Mammary epithelial cell (primary cell): ENCODE results near the gene RGPD4.
"Not testable (repeated sequence)": the region's sequence is repeated elsewhere in the genome, so short reads cannot be mapped to it uniquely, and the experiment has no call there.

Experiments used
- EZH2 ChIP-seq: IDR thresholded peaks from 2 replicates; pipeline ENCODE4 v1.6.1; 2012; ENCODE audit warnings: low read length, inconsistent platforms, borderline replicate concordance
- TF ChIP-seq, protein P1 (sequence below), 2 donors: IDR thresholded peaks in 1 of 2; conservative IDR thresholded peaks in 1 of 2; 2 replicates each; pipeline ENCODE4 v1.5.1; 2011 to 2012; ENCODE audit warnings: inconsistent platforms in 2 of 2, low read length in 2 of 2, mild to moderate bottlenecking in 2 of 2, control low read depth in 1 of 2, low read depth in 1 of 2; ENCODE audit not compliant: insufficient read depth in 1 of 2; ENCODE audit errors: extremely low read depth in 1 of 2

DNA sequence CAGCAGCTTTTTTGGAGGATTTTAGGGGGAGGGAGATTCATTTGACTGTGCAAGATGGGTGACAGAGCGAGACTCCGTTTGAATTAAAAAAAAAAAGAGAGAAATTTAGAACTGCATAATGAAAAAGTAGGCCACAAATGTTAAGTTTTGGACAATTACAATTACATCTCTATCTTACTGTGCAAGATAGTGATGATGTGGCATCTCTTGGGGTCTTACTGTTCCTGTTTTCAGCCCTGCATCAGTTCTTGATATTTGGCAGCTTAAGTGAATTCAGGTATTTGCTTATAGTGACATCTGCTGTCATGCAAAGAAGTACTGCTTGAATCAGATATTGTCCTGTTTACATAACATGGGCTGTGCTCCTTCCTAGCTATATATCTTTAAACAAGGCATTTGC, 6.5 kb downstream of the RGPD4 start:
- TF ChIP-seq, protein P1, sequence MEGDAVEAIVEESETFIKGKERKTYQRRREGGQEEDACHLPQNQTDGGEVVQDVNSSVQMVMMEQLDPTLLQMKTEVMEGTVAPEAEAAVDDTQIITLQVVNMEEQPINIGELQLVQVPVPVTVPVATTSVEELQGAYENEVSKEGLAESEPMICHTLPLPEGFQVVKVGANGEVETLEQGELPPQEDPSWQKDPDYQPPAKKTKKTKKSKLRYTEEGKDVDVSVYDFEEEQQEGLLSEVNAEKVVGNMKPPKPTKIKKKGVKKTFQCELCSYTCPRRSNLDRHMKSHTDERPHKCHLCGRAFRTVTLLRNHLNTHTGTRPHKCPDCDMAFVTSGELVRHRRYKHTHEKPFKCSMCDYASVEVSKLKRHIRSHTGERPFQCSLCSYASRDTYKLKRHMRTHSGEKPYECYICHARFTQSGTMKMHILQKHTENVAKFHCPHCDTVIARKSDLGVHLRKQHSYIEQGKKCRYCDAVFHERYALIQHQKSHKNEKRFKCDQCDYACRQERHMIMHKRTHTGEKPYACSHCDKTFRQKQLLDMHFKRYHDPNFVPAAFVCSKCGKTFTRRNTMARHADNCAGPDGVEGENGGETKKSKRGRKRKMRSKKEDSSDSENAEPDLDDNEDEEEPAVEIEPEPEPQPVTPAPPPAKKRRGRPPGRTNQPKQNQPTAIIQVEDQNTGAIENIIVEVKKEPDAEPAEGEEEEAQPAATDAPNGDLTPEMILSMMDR (conservative IDR thresholded peaks at IDR 0.05 in 1 of 2, IDR thresholded peaks at IDR 0.05 in 1 of 2; ENCODE audit: extremely low read depth in 1 of 2, insufficient read depth in 1 of 2, low read depth in 1 of 2, low read length in 2 of 2): not testable (repeated sequence)
- TF ChIP-seq EZH2: not testable (repeated sequence)
